ENCODE measurements around the gene NAP1L5.

The NAP1L5 gene

GRCh38 chr4:88722828-88723227, 25.2 kb upstream of the NAP1L5 start:
- no peak for DNase-seq (ENCODE audit: low read depth, low spot score)

- no peak for DNase-seq (ENCODE audit: low read depth, low spot score)
Measured at GRCh38 chr4:88722276-88722780, 24.7 kb upstream of the NAP1L5 start.

- DNase-seq (ENCODE audit: low read depth, low spot score) = no peak
Measured at GRCh38 chr4:88720451-88721428, 23.1 kb upstream of the NAP1L5 start.

GRCh38 chr4:88719381-88719780, 21.8 kb upstream of the NAP1L5 start:
- DNase-seq (ENCODE audit: low read depth, low spot score) = no peak

- no peak for DNase-seq (ENCODE audit: low read depth, low spot score)
Measured at GRCh38 chr4:88718098-88718497, 20.5 kb upstream of the NAP1L5 start.

- DNase-seq (ENCODE audit: low read depth, low spot score) = no peak
Measured at GRCh38 chr4:88713782-88714181, 16.2 kb upstream of the NAP1L5 start.

GRCh38 chr4:88709989-88710388, 12.4 kb upstream of the NAP1L5 start:
- DNase-seq (ENCODE audit: low read depth, low spot score) = no peak

GRCh38 chr4:88706574-88706973, 8.9 kb upstream of the NAP1L5 start:
- DNase-seq (ENCODE audit: low read depth, low spot score) = peak; percentile 79

GRCh38 chr4:88705805-88706492, 8.3 kb upstream of the NAP1L5 start:
- peak; percentile 83 for DNase-seq (ENCODE audit: low read depth, low spot score)

GRCh38 chr4:88705223-88705622, 7.6 kb upstream of the NAP1L5 start:
- DNase-seq (ENCODE audit: low read depth, low spot score) = no peak

- no peak for DNase-seq (ENCODE audit: low read depth, low spot score)
Measured at GRCh38 chr4:88702782-88703181, 5.2 kb upstream of the NAP1L5 start.

GRCh38 chr4:88698519-88698918, 890 bp upstream of the NAP1L5 start:
- DNase-seq (ENCODE audit: low read depth, low spot score) = no peak

GRCh38 chr4:88697141-88697540, 488 bp downstream of the NAP1L5 start:
- peak; percentile 31 for DNase-seq (ENCODE audit: low read depth, low spot score)

GRCh38 chr4:88696630-88697029, 999 bp downstream of the NAP1L5 start:
- DNase-seq (ENCODE audit: low read depth, low spot score) = no peak

GRCh38 chr4:88693792-88694191, 3.8 kb downstream of the NAP1L5 start:
- DNase-seq (ENCODE audit: low read depth, low spot score) = no peak

- DNase-seq (ENCODE audit: low read depth, low spot score) = no peak
Measured at GRCh38 chr4:88690355-88690754, 7.3 kb downstream of the NAP1L5 start.

GRCh38 chr4:88681209-88681608, 16.4 kb downstream of the NAP1L5 start:
- no peak for DNase-seq (ENCODE audit: low read depth, low spot score)

- peak; percentile 40 for DNase-seq (ENCODE audit: low read depth, low spot score)
Measured at GRCh38 chr4:88675543-88675942, 22.1 kb downstream of the NAP1L5 start.

- peak; percentile 64 for DNase-seq (ENCODE audit: low read depth, low spot score)
Measured at GRCh38 chr4:88674979-88675378, 22.6 kb downstream of the NAP1L5 start.

GRCh38 chr4:88674565-88674964, 23.1 kb downstream of the NAP1L5 start:
- DNase-seq (ENCODE audit: low read depth, low spot score) = peak; percentile 31

GRCh38 chr4:88673886-88674285, 23.7 kb downstream of the NAP1L5 start:
- DNase-seq (ENCODE audit: low read depth, low spot score) = no peak

GRCh38 chr4:88672987-88673386, 24.6 kb downstream of the NAP1L5 start:
- DNase-seq (ENCODE audit: low read depth, low spot score) = peak; percentile 61

GRCh38 chr4:88661739-88662138, 35.9 kb downstream of the NAP1L5 start:
- peak; percentile 57 for DNase-seq (ENCODE audit: low read depth, low spot score)
